Measurements from ENCODE around the gene URB2. TPM values are rescaled to one million over a fixed set of nuclear protein-coding genes. Genes with fewer than 3 reads are reported as not detected.

URB2 gene
- total and polyA plus RNA-seq, 2 of the 13 experiments (the other 11 are each of a cell fraction or from before 2014, with no cell fraction given): 4.0 to 17.6 TPM

GRCh38 chr1:229629261-229629660 lies 3.2 kb downstream of the URB2 start:
- WGBS (ENCODE audit: low lambda C conversion rate): 98% methylated on average over 2 of the region's 2 CpGs
- Histone ChIP-seq H3K4me1 (ENCODE audit: insufficient read depth, low read length) (peaks cover 13% of the 10 kb centered on the region), H3K36me3 (replicated peaks in 1 of 2; ENCODE audit: control insufficient read depth in 1 of 2, insufficient read depth in 2 of 2, low read length in 2 of 2) (peaks cover 0 to 26% of the 10 kb centered on the region in 2 experiments; a peak in 4 of 5 replicates), H4K20me1 (ENCODE audit: insufficient read depth, low read length) (no peaks in the 10 kb centered on the region), H3K4me2 (ENCODE audit: low read depth, low read length) (no peak overlapping the region), H3K27me3 (ENCODE audit: control insufficient read depth in 1 of 2, insufficient read depth in 2 of 2, low read length in 2 of 2) (no peaks in the 10 kb centered on the region; a peak in 1 of 5 replicates), H3K4me3 (replicated peaks in 1 of 3; ENCODE audit: insufficient read depth in 1 of 3, low read depth in 2 of 3, low read length in 3 of 3) (no peak overlapping the region), H3K9me3 (ENCODE audit: low read length) (no peaks in the 10 kb centered on the region), H3K79me2 (ENCODE audit: insufficient read depth, low read length) (peaks cover 60% of the 10 kb centered on the region), H3K27ac (ENCODE audit: extremely low read length, insufficient read depth, low read length) (no peak overlapping the region), H2AFZ (ENCODE audit: low read length) (no peak overlapping the region), H3K9ac (ENCODE audit: insufficient read depth, low read depth, low read length) (no peak overlapping the region)
- DNase-seq (ENCODE audit: low spot score) (no peak), ATAC-seq (no peak), FAIRE-seq (no peak)
- BruUV-seq (replicated peaks): no TSS peak
- POLR2A ChIA-PET: interaction anchor here (0.9 kb wide), 1 partner anchor 70 kb away, joined by 3 read pairs; no protein-coding TSS in a partner anchor
- in situ Hi-C loops (cut with HindIII; ENCODE audit: extremely low pct_ligation_motif_present, low pct_unique_long_range_greater_than_20kb): loop anchor here (5.0 kb wide), 1 partner anchor 67 kb away; no protein-coding TSS in a partner anchor
- CTCF ChIA-PET (ENCODE audit: low intra/inter-chr PET ratio, low total read pairs): no interaction called here
- intact Hi-C loops (cut with micrococcal nuclease; ENCODE audit: unreplicated experiment): no loop called here
- TF ChIP-seq PAXIP1 (CRISPR knock-in tag; conservative IDR thresholded peaks at IDR 0.05): no peak
- TF ChIP-seq LCORL (IDR thresholded peaks at IDR 0.05): no peak
- TF ChIP-seq LCORL (CRISPR knock-in tag; IDR thresholded peaks at IDR 0.05): no peak
- TF ChIP-seq MXD4 (CRISPR knock-in tag; IDR thresholded peaks at IDR 0.05): no peak
- no peak for TF ChIP-seq ZNF782 (CRISPR knock-in tag; IDR thresholded peaks at IDR 0.05; ENCODE audit: borderline replicate concordance)
- no peak for TF ChIP-seq PRDM10 (CRISPR knock-in tag; IDR thresholded peaks at IDR 0.05; ENCODE audit: low read depth)
- TF ChIP-seq CHCHD3 (CRISPR knock-in tag; IDR thresholded peaks at IDR 0.05): no peak
- no peak for TF ChIP-seq ZNF382 (CRISPR knock-in tag; IDR thresholded peaks at IDR 0.05; ENCODE audit: borderline replicate concordance)
- no peak for TF ChIP-seq RFXANK (CRISPR knock-in tag; IDR thresholded peaks at IDR 0.05)
- TF ChIP-seq USF2 (IDR thresholded peaks at IDR 0.05; ENCODE audit: low read depth, low read length): no peak
- TF ChIP-seq USF2 (CRISPR knock-in tag; IDR thresholded peaks at IDR 0.05; ENCODE audit: borderline replicate concordance): no peak
- TF ChIP-seq AHR (CRISPR knock-in tag; IDR thresholded peaks at IDR 0.05): no peak
- no peak for TF ChIP-seq PRDM4 (CRISPR knock-in tag; IDR thresholded peaks at IDR 0.05; ENCODE audit: borderline replicate concordance)
- TF ChIP-seq ZNF430 (CRISPR knock-in tag; IDR thresholded peaks at IDR 0.05): no peak
